ENCODE results near the gene ADIG.

DNA sequence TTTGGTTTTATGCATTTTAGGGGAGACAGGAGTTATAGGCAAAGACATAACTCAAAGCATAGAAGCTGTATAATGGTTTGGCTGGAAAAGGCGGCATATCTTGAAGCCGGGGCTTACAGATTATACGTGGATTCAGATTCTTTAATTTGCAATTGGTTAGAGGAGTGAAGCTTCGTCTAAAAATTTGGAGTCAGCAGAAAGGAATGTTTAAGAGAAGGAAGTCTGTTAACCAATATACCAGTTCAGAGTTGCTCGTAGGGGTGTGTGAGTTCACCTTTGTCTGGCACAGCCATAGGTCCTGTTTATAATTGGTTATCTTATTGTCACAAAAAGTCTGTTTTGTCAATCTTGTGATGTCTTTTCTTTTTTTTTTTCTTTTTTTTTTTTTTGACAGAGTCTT is 29.5 kb downstream of the ADIG start:
- TF ChIP-seq CTCF (IDR thresholded peaks at IDR 0.05; ENCODE audit: control extremely low read depth in 1 of 3, insufficient read depth in 1 of 3, low read depth in 1 of 3, low read length in 3 of 3) (no peak), USF2 (IDR thresholded peaks at IDR 0.05; ENCODE audit: low read length) (no peak), CREB1 (IDR thresholded peaks at IDR 0.05) (no peak), EP300 (IDR thresholded peaks at IDR 0.05; ENCODE audit: borderline replicate concordance in 1 of 2, low read depth in 2 of 2, low read length in 2 of 2) (no peak), SIN3A (conservative IDR thresholded peaks at IDR 0.05 in 1 of 2, IDR thresholded peaks at IDR 0.05 in 1 of 2; ENCODE audit: low read depth in 1 of 2, low read length in 2 of 2) (no peak), EZH2 (IDR thresholded peaks at IDR 0.05; ENCODE audit: low read depth, low read length, severe bottlenecking) (no peak), POLR2A (IDR thresholded peaks at IDR 0.05; ENCODE audit: control extremely low read depth in 1 of 2, low read depth in 2 of 2, low read length in 2 of 2) (no peak)
